ENCODE results near the gene RXRG. TPM values are rescaled to one million over a fixed set of nuclear protein-coding genes. Genes with fewer than 3 reads are reported as not detected.

The RXRG gene
- total and polyA plus RNA-seq, 2 experiments from 2014 or later: 285 to 296 TPM

DNA sequence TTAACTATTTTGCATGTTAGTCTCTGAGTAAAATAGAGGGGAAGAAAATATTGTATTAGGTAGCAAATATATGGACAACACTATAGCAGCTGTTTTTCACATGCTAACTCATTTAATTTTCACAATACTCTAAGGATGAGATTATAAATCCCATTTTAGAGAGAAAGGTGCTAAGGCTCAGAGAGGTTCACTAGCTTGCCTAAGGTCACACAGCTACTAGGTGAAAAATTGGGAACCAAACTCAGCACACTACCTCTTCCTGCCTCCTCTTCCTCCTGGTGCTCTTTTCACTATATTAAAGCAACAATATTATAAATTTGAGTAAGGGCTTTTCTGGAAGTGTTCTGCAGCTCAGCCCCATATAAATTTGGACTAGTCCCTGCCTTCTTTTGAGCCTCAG lies 2.3 kb downstream of the RXRG start:
- no peaks in the 10 kb centered on the region for H3K27me3 ChIP-seq
- TF ChIP-seq, protein P1, sequence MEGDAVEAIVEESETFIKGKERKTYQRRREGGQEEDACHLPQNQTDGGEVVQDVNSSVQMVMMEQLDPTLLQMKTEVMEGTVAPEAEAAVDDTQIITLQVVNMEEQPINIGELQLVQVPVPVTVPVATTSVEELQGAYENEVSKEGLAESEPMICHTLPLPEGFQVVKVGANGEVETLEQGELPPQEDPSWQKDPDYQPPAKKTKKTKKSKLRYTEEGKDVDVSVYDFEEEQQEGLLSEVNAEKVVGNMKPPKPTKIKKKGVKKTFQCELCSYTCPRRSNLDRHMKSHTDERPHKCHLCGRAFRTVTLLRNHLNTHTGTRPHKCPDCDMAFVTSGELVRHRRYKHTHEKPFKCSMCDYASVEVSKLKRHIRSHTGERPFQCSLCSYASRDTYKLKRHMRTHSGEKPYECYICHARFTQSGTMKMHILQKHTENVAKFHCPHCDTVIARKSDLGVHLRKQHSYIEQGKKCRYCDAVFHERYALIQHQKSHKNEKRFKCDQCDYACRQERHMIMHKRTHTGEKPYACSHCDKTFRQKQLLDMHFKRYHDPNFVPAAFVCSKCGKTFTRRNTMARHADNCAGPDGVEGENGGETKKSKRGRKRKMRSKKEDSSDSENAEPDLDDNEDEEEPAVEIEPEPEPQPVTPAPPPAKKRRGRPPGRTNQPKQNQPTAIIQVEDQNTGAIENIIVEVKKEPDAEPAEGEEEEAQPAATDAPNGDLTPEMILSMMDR (IDR thresholded peaks at IDR 0.05; ENCODE audit: low read depth, low read length): no peak
- H3K4me1 ChIP-seq (ENCODE audit: low read depth): peaks cover 50% of the 10 kb centered on the region
- no peak overlapping the region for H3K27ac ChIP-seq
- H3K36me3 ChIP-seq: no peaks in the 10 kb centered on the region
- no peaks in the 10 kb centered on the region for H3K9me3 ChIP-seq (ENCODE audit: low read depth)
- DNase-seq (ENCODE audit: low read depth in 1 of 2, low spot score in 1 of 2): no peak
- H3K4me3 ChIP-seq: peak overlapping the region; percentile 63

DNA sequence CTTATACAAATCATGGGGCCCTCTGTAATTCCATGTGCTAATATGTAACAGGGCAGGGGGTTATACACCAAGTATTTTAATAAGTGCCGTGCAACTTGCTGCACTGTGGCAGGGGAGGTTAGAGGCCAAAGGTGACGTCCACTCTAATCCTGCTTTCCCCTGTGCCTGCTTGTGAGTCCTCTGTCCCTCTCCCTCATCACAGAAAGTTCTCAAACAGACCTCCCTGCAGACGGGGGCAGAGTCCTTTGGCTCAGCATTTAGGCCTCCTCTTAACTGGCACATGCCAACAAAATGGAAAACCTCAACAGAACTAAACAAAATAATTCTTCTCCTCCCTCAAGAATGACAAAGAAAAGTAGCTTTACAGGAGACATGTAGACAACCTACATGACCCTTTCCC lies 2.9 kb downstream of the RXRG start:
- TF ChIP-seq, protein P1 (IDR thresholded peaks at IDR 0.05; ENCODE audit: low read depth, low read length): no peak
- H3K36me3 ChIP-seq: no peaks in the 10 kb centered on the region
- peaks cover 56% of the 10 kb centered on the region for H3K4me1 ChIP-seq (ENCODE audit: low read depth)
- H3K27me3 ChIP-seq: no peaks in the 10 kb centered on the region
- peak overlapping the region; percentile 63 for H3K4me3 ChIP-seq
- H3K27ac ChIP-seq: no peak overlapping the region
- H3K9me3 ChIP-seq (ENCODE audit: low read depth): no peaks in the 10 kb centered on the region
- DNase-seq (ENCODE audit: low read depth in 1 of 2, low spot score in 1 of 2): no peak

DNA sequence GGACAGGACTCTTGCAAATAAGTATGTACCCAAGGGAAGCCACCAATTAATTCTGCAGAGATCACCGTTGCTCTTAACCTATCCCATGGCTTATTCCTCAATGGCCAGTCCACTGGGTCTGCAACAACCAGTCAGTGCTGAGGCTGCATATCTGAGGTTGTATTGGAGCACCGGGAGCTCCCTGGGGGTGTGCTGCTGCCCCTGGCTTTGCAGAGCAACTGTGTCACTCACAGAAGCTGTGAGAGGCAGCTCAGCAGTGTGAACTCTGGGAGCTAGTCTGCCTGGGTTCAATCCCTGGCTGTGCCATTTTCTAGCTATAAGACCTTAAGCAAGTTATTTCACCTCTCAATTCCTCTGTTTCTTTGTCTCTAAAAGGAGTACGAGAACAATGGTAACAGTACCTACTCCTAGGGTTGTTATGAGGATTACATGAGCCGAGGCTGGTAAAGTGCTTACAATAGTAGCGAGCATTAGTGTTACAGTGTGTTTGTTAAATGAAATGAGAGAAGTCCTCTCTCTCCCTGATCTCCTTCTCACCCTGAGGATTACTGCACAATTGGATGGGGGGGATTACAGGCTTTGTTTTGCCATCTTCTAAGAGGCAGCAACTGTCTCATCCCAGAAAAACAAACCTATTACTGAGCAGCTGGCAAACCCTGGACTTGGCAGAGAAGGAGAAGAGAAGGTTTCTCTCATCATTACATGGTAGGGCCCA lies 3.6 kb downstream of the RXRG start:
- Histone ChIP-seq H3K36me3 (no peaks in the 10 kb centered on the region), H3K4me3 (peak overlapping the region; percentile 63), H3K27me3 (no peaks in the 10 kb centered on the region), H3K9me3 (ENCODE audit: low read depth) (no peaks in the 10 kb centered on the region), H3K27ac (no peak overlapping the region), H3K4me1 (ENCODE audit: low read depth) (peaks cover 62% of the 10 kb centered on the region)
- TF ChIP-seq, protein P1 (IDR thresholded peaks at IDR 0.05; ENCODE audit: low read depth, low read length): no peak
- no peak for DNase-seq (ENCODE audit: low read depth in 1 of 2, low spot score in 1 of 2)

DNA sequence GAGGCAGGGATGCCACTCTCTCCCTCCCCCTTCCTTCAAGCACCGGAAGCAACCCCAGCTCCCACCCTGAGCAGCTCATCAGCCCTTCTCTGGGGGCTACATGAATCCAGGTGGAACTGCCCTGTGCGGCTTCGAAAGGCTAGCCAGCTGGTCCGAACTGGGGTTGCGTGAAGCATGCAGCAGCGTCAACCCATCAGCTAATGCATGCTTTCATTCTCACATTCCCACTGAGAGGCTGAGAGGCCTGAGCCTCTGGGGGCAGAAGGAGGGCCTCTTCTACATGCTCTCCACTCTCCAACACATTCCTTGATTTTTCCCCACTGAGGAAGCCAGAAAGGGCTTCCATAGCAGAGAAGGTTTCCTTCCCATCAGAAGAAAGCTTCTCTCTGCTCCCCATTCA lies 5.6 kb downstream of the RXRG start:
- H3K27me3 ChIP-seq: no peaks in the 10 kb centered on the region
- peak overlapping the region; percentile 63 for H3K27ac ChIP-seq
- H3K9me3 ChIP-seq (ENCODE audit: low read depth): no peaks in the 10 kb centered on the region
- H3K36me3 ChIP-seq: no peaks in the 10 kb centered on the region
- H3K4me1 ChIP-seq (ENCODE audit: low read depth): peaks cover 56% of the 10 kb centered on the region
- TF ChIP-seq, protein P1 (IDR thresholded peaks at IDR 0.05; ENCODE audit: low read depth, low read length): no peak
- peak in 1 of 2 donors; percentile 47 for DNase-seq (ENCODE audit: low read depth in 1 of 2, low spot score in 1 of 2)
- no peak overlapping the region for H3K4me3 ChIP-seq

DNA sequence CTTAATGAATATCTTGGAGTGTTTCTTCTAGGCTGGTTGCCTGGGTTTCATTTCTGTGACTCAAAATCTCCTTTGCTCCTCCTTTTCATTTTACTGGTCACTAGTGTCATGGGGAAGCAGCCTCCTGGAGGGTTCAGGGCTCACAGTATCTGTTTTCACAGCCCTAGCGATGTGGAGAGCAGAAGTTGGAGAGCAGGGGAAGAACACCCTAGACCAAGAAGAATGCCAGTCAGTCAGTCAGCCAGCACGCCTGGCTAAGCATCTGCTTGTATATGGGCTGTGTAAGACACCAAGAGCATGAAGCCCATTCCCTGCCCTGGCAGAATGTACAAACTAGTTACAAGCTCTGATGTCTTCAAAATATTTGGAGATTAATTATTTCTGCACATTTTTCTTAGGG lies 7.9 kb downstream of the RXRG start:
- Histone ChIP-seq H3K4me1 (ENCODE audit: low read depth) (peaks cover 54% of the 10 kb centered on the region), H3K4me3 (no peak overlapping the region), H3K9me3 (ENCODE audit: low read depth) (no peaks in the 10 kb centered on the region), H3K27me3 (no peaks in the 10 kb centered on the region), H3K36me3 (no peaks in the 10 kb centered on the region), H3K27ac (peak overlapping the region; percentile 69)
- TF ChIP-seq, protein P1 (IDR thresholded peaks at IDR 0.05; ENCODE audit: low read depth, low read length): no peak
- DNase-seq (ENCODE audit: low read depth in 1 of 2, low spot score in 1 of 2): no peak

Data from cardiac muscle cell (in vitro differentiated cells and primary cell).